GM18499 (cell line): Measurements from ENCODE around the gene TPT1.
A peak's percentile ranks its signal among the peaks of the same experiment; 100 is the strongest.
"Not testable (repeated sequence)": the region's sequence is repeated elsewhere in the genome, so short reads cannot be mapped to it uniquely, and the experiment has no call there.

Source experiments
- ATAC-seq: cut with Tn5 transposase; IDR thresholded peaks from one replicate; pipeline ENCODE4 v1.9.1; 2021; ENCODE audit warnings: moderate number of reproducible peaks; ENCODE audit not compliant: insufficient read depth, unreplicated experiment

TPT1 gene

DNA sequence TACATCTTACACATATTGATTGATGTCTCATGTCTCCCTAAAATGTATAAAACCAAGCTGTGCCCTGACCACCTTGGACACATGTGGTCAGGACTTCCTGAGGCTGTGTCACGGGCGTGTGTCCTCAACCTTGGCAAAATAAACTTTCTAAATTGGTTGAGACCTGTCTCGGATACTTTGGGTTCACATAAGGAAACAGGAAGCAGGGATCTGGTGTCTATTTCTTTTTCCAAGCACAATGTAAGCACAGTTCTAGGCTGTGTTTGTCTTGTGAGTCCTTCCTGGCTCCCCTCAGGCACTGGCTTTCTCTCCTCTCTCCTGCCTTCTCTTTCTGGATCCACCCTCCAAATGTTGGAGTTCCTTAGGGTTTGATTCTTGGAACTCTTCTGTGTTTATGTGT is 27.6 kb upstream of the TPT1 start:
- no peak for ATAC-seq

DNA sequence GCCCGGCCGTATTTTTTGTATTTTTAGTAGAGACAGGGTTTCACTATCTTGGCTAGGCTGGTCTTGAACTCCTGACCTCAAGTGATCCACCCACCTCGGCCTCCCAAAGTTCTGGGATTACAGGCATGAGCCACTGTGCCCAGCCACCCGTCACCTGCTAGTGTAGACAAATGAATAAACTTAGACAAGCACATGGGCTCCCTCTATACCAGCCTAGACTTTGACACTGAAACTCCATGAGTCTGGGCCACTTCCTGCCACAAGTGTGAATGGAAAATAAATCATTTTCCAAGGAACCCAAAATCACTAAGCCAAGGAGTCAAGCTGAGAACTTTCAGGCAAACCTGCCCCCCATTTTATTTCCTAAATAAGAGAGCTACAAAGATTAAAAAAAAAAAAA is 27.0 kb upstream of the TPT1 start:
- ATAC-seq, result no peak

DNA sequence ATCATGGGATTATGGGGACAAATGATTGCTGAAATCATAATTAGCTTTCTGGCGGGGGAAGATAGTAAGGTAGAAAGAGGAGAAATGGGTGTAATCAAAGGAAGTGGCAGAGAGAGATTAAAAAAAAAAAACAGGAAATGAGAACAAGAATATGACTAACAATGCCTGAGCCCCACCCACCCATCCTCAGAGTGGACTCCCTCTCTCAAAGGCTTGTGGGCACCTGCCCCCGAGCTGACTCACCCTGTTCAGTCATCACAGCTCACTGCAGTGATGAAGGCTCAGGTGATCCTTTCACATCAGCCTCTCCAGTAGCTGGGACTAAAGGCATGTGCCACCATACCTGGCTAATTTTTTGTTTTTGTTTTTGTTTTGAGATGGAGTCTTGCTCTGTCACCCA is 26.4 kb upstream of the TPT1 start:
- ATAC-seq, result peak; percentile 78

DNA sequence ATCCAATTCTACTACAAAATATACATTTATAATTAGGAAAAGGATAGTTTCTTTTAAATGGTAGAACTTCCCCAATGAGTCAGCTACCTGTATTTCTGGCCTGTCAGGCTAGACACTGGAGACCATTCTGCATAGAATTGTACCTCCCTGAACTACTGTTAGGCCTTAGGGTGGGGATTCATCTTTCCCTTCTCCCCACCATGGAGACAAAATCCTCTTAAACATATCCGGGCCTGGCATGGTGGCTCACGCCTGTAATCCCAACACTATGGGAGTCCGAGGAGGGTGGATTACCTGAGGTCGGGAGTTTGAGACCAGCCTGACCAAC is 24.5 kb upstream of the TPT1 start:
- ATAC-seq, result no peak

DNA sequence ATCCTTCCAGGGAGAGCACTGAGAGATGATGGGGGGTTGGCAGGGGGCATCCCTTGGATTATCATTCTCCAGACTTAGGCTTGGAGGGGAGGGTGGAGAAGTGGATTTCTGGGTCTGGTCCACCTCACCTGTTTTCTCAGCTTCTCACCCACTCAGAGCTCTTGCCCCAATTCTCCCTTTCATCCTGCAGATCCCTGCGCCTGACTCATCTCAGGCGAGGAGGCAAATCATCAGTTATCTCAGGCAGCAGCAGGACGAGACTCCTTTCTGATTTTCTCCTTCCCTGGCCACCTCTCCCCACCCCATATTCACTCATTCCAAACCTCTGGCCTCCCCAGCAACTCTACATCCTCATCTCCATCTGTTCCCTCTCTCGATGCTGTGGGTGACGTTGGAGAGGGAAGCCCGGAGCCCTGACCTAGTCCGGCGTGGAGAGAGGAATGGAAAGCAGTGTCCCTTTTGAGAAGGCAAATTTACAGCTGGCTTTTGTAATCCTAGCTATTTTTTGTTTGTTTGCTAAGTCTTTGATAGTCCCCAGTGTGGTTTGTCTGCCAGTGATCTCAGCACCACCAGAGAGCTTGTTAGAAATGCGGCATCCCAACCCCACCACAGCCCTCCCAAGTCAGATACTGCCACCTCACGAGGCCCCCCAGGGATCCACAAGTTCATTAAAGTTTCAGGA is 24.0 kb upstream of the TPT1 start:
- ATAC-seq, result no peak

DNA sequence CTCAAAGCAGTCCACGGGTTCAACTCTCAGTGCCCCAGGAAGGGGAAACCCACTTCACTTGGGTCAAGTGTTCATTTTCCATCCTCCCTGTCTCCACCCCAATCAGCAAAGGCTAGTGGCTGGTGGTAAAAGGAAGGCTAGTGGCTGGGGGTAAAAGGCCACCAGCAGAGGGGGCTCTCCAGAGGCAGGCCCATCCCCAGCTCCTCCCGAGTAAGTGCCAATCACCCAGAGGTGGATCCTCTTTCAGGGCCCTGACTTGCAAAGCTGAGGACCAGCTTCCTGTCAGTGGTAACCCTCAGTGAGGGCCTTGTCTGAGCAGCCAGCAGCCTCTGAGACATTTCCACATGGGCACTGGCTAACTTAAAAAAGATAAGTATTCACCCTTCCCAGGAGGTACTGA is 22.0 kb upstream of the TPT1 start:
- no peak for ATAC-seq

DNA sequence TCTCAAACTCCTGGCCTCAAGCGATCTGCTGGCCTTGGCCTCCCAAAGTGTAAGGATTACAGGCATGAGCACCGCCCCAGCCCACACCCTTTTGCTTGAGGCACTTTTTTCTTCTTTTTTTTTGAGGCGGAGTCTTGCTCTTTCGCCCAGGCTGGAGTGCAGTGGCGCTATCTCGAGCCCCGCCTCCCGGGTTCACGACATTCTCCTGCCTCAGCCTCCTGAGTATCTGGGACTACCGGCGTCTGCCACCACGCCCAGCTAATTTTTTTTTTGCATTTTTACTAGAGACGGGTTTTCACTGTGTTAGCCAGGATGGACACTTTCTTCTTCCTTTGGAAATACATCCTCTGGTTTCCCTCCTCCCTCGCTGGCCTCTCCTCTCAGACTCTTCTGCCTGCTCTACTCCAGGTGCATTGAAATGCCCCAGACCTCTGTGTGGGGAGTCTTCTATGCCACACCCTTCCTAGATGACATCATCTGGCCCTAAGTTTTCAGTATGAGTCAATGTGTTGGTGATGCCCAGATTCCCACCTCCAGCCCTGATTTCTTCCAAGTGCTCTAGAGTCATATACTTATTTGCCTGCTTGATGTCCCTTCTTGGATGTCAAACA is 20.7 kb upstream of the TPT1 start:
- ATAC-seq, result no peak

DNA sequence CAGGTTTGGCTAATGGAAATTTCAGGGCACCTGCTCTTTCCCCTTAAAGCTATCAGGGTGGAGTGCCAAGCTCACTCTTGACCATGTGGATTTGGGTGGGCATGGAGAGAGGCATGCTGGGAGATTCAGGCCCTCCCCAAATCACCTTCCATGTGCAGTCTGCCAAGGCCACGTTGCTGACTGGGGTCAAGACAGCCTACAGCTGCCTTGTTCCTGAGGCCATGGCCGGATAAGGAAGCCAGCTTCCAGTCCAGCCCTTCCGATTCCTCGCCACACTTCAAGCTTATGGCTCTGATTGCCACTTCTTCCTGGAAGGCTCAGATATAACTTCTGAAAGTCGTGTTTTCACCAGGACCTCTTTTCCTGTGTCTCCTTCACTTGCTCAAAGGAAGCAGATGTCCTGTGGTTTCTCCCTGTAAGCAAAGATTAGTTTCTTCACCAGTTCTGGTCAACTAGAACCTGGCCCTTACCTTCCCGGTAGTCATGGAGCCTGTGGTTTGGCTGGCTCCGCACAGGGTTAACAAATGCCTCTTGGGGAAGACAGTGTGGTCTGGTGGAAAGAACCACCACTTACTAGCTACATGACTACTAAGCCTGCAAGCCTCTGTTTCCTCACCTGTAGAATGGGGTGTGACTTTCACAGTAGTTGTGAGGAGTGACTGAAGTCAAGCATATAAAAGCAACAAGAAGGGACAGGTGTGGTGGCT is 16.1 kb upstream of the TPT1 start:
- no peak for ATAC-seq

DNA sequence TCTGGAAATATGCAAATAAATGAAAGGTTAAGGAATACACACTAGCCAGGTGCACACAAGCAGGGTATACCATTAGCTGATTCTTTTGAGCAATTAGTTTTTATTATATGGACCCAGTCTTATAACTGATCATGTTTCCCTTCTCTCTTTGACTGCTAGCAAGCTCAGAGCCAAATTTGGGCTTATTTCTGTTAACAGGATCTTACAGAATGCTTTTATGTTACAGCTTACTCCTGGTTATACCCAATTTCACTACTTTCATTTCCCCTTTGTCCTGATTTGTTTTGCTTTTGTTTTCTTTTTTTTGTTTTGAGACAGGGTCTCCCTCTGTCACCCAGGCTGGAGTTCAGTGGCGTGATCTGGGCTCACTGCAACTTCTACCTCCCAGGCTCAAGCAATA is 12.9 kb upstream of the TPT1 start:
- ATAC-seq, result no peak

DNA sequence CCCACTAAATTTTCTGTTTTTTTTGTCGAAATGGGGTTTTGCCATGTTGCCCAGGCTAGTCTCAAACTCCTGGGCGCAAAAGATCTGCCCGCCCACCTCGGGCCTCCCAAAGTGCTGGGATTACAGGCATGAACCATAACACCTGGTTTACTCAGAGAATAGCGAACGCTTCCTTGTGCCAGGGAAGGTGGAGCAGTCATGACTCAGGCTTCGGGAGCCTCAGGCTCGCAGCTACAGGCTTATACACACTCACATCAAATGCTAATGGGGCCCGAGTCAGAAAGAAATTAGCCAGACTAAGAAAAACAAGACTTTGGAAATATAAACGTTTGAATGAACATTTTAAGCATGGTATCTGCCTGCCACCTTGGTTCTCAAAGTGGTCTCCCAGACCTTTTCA is 11.0 kb upstream of the TPT1 start:
- ATAC-seq, result no peak

DNA sequence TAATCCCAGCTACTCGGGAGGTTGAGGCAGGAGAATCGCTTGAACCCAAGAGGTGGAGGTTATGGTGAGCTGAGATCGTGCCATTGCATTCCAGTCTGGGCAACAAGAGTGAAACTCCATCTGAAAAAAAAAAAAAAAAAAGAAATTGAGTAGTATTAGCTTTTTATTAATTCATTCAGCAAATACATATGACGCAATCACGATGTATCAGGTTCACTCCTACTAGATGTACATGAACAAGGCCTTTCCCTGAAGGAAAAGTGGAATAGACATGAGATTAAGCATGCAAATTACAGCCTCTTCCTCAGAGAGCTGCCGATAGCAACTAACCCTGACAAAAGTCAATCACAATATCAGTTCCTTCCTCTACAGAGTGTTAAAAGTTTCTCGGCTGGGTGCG is 9.2 kb upstream of the TPT1 start:
- no peak for ATAC-seq

DNA sequence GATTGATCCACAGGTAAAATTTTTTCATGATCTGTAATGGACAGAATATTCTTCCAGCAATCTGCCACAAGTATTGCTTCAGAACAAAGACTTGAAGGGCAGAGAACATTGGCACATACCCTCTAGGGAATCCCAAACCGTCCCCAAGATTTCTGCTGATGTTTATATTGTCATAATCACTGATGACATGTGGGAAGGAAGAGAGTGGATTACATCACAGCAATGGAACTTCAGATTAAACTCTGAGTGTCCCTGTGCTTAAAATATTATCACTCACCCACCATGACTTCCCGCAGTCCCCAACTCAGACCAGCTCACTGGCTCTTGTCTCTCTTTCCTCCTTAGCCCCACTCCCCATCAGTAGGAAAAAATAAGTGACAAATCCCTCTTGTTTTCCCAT is 8.5 kb upstream of the TPT1 start:
- no peak for ATAC-seq

DNA sequence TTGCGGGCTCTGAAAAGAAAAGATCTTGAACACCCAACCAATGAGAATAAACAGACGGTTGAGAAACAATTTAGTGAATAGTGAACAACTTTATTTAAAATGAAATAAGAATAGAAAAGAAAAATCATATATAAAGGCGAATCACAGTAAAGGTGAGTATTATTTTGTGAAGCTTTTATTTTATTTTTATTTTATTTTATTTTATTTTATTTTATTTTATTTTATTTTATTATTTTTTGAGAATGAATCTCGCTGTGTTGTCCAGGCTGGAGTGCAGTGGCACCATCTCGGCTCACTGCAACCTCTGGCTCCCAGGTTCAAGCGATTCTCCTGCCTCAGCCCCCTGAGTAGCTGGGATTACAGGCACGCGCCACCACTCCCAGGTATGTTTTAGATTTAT is 3.1 kb upstream of the TPT1 start:
- ATAC-seq, result not testable (repeated sequence)

DNA sequence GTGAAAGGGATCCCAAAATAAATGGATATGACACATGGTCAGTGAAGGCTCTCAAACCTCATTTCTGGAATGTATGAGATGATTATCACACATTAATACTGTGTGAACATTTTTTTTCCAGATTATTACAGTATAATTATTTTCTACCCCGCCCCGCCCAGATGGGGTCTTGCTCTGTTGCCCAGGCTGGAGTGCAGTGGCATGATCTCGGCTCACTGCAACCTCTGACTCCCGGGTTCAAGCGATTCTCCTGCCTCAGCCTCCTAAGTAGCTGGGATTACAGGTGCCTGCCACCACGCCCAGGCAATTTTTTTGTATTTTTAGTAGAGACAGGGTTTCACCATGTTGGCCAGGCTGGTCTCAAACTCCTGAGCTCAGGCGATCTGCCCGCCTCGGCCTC is 2.1 kb upstream of the TPT1 start:
- not testable (repeated sequence) for ATAC-seq

DNA sequence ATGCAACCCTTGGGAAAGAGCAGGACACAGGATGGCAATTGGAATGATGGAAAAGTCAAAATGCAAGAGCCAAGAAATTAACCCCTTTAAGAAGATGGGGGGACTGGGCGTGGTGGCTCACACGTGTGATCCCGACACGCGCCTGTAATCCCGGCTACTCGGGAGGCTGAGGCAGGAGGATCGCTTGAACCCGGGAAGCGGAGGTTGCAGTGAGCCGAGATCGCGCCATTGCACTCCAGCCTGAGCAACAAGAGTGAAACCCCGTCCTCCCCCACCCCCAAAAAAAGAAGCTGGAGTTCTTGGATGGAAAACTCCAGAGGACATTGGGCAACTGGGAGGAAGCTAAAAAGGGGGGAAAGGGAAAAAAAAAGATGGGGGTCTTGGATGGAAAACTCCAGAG is 1.7 kb upstream of the TPT1 start:
- ATAC-seq, result not testable (repeated sequence)

DNA sequence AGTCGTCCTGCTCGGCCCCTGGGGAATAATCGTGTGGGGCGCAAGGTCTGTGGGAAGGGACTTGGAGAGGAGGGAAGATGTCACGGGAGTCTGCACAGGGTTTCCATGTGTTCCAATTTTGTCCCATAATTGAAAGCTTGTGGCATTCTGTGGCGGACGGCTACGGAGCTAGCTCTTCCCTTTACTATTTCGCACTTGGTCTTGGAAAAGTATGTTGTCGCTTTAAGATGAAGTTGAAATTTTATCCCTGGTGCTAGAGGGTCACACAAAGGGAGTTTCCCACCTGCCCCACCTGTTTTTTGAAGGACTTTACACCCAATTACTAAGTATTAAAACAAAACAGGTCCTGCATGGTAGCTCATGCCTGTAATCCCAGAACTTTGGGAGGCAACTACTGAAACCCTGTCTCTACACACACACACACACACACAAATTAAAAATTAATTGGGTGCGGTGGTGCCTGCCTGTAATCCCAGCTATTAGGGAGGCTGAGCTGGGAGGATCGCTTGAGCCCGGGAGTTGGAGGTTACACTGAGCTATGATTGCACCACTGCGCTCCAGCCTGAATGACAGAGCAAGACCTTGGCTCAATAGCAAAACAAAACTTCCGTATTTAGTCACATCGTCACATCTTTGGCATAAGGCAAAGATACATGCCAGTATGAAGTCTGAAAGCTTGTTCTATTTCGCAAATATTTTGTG is 967 bp upstream of the TPT1 start:
- ATAC-seq, result no peak

DNA sequence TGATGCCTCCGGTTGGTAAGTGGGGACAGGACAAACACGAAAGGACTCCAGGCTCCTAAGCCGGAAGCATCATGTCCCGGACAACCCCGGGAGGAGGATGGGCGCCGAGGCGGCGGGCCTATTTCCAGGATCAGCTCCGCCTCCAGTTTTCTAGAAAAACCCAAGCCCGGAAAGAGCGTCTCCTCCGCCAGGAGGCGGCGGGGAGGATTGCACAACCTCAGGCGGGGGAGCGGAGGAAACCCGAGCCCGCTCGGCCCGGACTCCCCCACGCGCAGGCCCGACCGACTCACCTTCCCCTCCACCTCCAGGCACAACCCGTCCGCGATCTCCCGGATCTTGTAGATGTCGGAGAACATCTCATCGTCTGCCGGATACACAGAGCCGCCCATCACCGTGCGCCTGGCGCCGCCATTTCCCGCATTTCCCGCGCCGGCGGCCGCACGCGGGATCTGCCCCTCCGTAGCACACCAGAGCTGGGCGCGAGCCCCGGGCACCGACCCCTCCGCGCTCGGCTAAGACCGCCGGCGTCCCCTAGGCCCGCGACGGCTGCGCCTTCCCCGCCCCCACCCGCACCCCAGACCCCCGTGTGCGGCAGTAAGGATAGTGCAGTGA is 455 bp downstream of the TPT1 start:
- ATAC-seq, result peak; percentile 14

DNA sequence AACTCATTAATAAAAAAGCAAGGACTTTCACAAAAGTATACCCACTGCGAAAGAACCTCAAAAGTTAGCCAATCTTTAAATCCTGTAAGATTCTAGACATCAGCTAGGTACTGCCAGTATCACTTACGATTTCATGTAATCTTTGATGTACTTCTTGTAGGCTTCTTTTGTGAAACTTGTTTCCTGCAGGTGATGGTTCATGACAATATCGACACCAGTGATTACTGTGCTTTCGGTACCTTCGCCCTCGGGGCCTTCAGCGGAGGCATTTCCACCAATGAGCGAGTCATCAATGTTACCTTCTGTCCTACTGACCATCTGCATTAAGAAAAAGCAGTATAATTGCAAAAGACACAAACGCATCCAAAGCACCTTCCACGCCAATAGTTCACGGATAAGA is 1.1 kb downstream of the TPT1 start:
- no peak for ATAC-seq

DNA sequence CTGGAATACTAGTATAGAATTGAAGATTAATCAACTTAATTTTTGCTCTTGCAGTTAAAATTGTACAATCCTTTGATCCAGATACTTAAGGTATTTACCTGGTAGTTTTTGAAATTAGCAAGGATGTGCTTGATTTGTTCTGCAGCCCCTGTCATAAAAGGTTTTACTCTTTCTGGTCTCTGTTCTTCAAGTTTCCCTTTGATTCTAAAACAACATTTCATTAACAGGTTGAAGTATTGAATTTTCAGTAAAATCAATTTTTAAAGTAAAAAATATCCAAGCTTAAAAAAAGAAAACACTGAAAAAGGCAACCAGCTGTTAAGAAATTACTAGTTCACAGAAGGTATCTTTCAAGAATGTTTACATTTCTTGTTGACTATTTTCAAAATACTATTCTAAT is 1.6 kb downstream of the TPT1 start:
- no peak for ATAC-seq

DNA sequence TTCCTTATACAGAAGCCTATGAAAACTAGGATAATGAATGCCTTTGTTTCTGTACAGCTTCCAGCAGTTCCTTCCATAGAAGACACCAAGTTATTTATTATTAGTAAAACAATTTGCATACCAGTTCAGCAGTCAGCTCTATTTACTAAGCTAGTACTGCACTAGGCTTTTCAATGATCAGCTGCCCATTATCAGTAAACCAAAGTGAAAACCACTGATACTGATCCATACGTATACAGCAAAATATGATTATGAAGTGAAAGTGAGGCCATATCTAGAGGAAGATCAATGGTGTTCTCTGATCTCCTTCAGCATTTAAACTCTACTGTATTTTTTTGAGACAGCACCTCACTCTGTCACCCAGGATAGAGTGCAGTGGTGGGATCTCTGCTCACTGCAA is 3.2 kb downstream of the TPT1 start:
- no peak for ATAC-seq

DNA sequence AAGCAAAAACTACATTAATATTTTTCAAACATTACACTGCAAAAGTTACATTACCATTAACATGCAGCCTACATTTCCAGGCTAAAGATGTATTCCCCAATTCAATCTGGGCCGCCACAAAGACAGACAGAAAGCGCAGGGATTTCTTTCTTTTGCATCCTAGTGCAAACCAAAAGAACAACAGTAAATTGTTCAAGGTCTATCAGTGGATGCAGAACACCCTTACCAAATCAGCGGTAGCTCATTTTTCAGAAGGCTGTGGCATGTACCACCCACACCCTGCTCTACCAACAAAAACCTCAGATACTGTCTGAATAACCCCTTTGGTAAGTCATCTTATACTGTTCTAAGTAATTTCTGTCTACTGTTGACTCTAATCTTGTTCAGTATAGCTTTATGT is 3.6 kb downstream of the TPT1 start:
- ATAC-seq, result no peak
